GM21526 (cell line): ENCODE results near the gene TEKTIP1.

ENCODE experiments used
- ATAC-seq: cut with Tn5 transposase; IDR thresholded peaks from one replicate; pipeline ENCODE4 v1.9.1; 2021; ENCODE audit warnings: moderate library complexity; ENCODE audit not compliant: unreplicated experiment, low FRiP score

The TEKTIP1 gene

GRCh38 chr19:3538965-3539755 lies at the start of gene TEKTIP1:
Gene TEKTIP1 (plus strand): TSS chr19:3539174. CDS start chr19:3539178, 4 bp downstream.
- ATAC-seq, result no peak

- no peak for ATAC-seq
Measured at GRCh38 chr19:3491396-3492119, 47.4 kb upstream of the TEKTIP1 start.

- no peak for ATAC-seq
Measured at GRCh38 chr19:3492131-3492839, 46.7 kb upstream of the TEKTIP1 start.

- no peak for ATAC-seq
Measured at GRCh38 chr19:3492919-3493318, 46.1 kb upstream of the TEKTIP1 start.

- no peak for ATAC-seq
Measured at GRCh38 chr19:3493651-3494050, 45.3 kb upstream of the TEKTIP1 start.

GRCh38 chr19:3494051-3494450 lies 44.9 kb upstream of the TEKTIP1 start:
- ATAC-seq, result no peak

- ATAC-seq, result no peak
Measured at GRCh38 chr19:3494559-3494958, 44.4 kb upstream of the TEKTIP1 start.

GRCh38 chr19:3496392-3497273 lies 42.3 kb upstream of the TEKTIP1 start:
- ATAC-seq, result no peak

GRCh38 chr19:3497757-3498520 lies 41.0 kb upstream of the TEKTIP1 start:
- ATAC-seq, result no peak

GRCh38 chr19:3499738-3500428 lies 39.1 kb upstream of the TEKTIP1 start:
- peak; percentile 8 for ATAC-seq

GRCh38 chr19:3500429-3501101 lies 38.4 kb upstream of the TEKTIP1 start, which contains the start of gene DOHH:
Gene DOHH (minus strand): TSS chr19:3500674. CDS start chr19:3496814, 3,860 bp downstream.
- peak; percentile 65 for ATAC-seq

GRCh38 chr19:3501780-3502179 lies 37.2 kb upstream of the TEKTIP1 start:
- no peak for ATAC-seq

- ATAC-seq, result no peak
Measured at GRCh38 chr19:3503036-3503572, 35.9 kb upstream of the TEKTIP1 start.

- ATAC-seq, result no peak
Measured at GRCh38 chr19:3504735-3505134, 34.2 kb upstream of the TEKTIP1 start.

- peak; percentile 80 for ATAC-seq
Measured at GRCh38 chr19:3505598-3506383, 33.2 kb upstream of the TEKTIP1 start, which contains the start of gene FZR1. Gene FZR1 (plus strand): TSS chr19:3506311. CDS start chr19:3522990, 16,679 bp downstream.

GRCh38 chr19:3506384-3507340 lies 32.3 kb upstream of the TEKTIP1 start:
- peak; percentile 18 for ATAC-seq
